Measurements from ENCODE around the gene IRX3. TPM values are rescaled to one million over a fixed set of nuclear protein-coding genes. Genes with fewer than 3 reads are reported as not detected.
"Not testable (repeated sequence)": the region's sequence is repeated elsewhere in the genome, so short reads cannot be mapped to it uniquely, and the experiment has no call there.

IRX3 gene
- total and polyA plus RNA-seq, 8 donors, result 0.58 to 42.4 (median 13.5) TPM; not detected in 1

DNA sequence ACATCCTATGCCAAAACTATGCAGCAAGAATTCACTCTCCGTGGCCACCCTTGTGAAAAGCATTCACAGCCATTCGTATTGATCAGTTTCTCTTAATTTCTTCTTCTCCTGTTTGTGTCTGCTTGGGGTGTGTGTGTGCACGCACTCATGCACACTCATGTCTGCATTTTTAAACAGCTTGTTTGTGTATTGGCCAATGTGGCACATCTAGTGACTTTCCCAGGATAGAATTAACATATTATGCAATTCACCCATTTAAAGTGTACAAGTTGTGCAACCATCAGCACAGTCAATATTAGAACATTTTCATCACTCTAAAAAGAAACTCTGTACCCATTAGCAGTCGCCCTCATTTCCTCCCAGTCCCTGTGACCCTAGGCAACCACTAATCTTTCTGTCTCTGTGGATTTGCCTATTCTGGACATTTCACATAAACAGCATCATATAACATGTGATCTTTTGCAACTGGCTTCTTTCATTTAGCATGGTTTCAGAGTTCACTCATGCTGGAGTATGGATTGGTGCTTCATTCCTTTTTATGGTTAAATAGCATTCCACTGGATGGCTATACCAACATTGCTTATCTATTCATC lies 20.1 kb downstream of the IRX3 start:
- intact Hi-C loops (cut with DNase I; ENCODE audit: low total_unique reads), result no loop called here
- WGBS, 5 donors, result 76 to 80% (median 80%) methylated on average over 4 of the region's 4 CpGs
- no peak overlapping the region for H3K27ac ChIP-seq
- no peaks in the 10 kb centered on the region for H3K36me3 ChIP-seq
- DNase-seq, result no peak
- H3K4me3 ChIP-seq, result no peak overlapping the region
- H3K4me1 ChIP-seq, result no peaks in the 10 kb centered on the region
- TF ChIP-seq POLR2A (IDR thresholded peaks at IDR 0.05) (no peak), POLR2AphosphoS5 (IDR thresholded peaks at IDR 0.05) (peak in 1 of 3 donors; percentile 5), EP300 (IDR thresholded peaks at IDR 0.05) (no peak)
- TF ChIP-seq, protein P1, sequence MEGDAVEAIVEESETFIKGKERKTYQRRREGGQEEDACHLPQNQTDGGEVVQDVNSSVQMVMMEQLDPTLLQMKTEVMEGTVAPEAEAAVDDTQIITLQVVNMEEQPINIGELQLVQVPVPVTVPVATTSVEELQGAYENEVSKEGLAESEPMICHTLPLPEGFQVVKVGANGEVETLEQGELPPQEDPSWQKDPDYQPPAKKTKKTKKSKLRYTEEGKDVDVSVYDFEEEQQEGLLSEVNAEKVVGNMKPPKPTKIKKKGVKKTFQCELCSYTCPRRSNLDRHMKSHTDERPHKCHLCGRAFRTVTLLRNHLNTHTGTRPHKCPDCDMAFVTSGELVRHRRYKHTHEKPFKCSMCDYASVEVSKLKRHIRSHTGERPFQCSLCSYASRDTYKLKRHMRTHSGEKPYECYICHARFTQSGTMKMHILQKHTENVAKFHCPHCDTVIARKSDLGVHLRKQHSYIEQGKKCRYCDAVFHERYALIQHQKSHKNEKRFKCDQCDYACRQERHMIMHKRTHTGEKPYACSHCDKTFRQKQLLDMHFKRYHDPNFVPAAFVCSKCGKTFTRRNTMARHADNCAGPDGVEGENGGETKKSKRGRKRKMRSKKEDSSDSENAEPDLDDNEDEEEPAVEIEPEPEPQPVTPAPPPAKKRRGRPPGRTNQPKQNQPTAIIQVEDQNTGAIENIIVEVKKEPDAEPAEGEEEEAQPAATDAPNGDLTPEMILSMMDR (IDR thresholded peaks at IDR 0.05), result no peak
- H3K27me3 ChIP-seq, result peaks cover 0 to 5% (median 0%) of the 10 kb centered on the region in 3 donors
- peaks cover 0 to 4% (median 0%) of the 10 kb centered on the region in 4 donors for H3K9me3 ChIP-seq

DNA sequence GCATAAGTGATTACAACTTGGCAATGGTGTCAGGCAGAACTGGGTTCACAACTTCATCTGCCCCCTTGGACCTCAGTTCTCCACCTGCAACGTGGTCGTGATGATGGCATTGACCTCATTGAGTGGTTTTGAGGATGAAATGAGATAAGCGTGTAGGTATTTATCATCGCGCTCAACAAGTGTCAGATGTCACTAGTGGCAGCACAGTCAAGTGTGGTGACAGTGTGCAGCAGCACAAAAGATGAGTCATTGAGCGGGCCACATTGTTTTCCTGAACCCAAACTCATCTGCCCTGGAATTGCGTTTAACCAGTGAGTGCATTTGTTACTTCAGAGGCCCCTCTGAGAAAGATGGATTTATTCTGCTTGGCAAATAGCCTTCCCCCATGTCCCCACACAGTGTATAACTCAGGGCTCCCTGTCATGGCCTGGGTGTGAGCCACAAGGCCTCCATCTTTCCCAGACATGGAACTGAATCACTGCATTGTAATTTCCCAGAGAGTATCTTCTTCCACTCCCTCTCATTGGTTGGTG lies 20.9 kb downstream of the IRX3 start:
- H3K27ac ChIP-seq, result no peak overlapping the region
- H3K9me3 ChIP-seq, result peaks cover 0 to 4% (median 0%) of the 10 kb centered on the region in 4 donors
- TF ChIP-seq, protein P1 (IDR thresholded peaks at IDR 0.05), result no peak
- no peak for TF ChIP-seq POLR2A (IDR thresholded peaks at IDR 0.05)
- TF ChIP-seq POLR2AphosphoS5 (IDR thresholded peaks at IDR 0.05), result no peak
- TF ChIP-seq EP300 (IDR thresholded peaks at IDR 0.05), result no peak
- 78 to 88% (median 83%) methylated on average over 7 of the region's 7 CpGs for WGBS, 5 donors
- H3K4me3 ChIP-seq, result no peak overlapping the region
- intact Hi-C loops (cut with DNase I; ENCODE audit: low total_unique reads), result no loop called here
- peaks cover 0 to 5% (median 0%) of the 10 kb centered on the region in 3 donors for H3K27me3 ChIP-seq
- no peaks in the 10 kb centered on the region for H3K36me3 ChIP-seq
- DNase-seq, result no peak
- no peaks in the 10 kb centered on the region for H3K4me1 ChIP-seq

DNA sequence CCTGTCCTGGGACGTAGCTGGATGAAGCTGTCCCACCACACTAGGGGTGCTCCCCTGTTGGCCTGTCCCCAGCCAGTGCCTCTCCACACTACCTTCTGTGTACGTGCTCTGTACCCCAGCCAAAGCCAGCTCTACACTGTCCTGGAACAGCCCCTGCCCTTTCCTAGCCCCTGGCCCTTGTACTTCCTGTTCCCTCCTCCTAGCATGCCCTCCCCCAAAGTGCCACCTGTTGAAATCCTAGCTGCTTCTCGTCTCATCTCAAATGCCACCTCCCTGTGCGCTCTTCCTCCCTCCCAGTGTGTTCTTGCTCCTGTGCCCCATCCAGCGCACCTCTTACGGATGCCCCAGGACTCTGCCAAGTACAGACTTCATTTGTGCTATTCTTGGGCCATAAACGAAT lies 33.5 kb downstream of the IRX3 start:
- intact Hi-C loops (cut with DNase I; ENCODE audit: low total_unique reads), result no loop called here
- 71 to 83% (median 81%) methylated on average over 6 to 7 of the region's 7 CpGs for WGBS, 5 donors
- Histone ChIP-seq H3K9me3 (no peaks in the 10 kb centered on the region), H3K4me1 (no peaks in the 10 kb centered on the region), H3K27ac (no peak overlapping the region), H3K36me3 (no peaks in the 10 kb centered on the region), H3K4me3 (no peak overlapping the region), H3K27me3 (peaks cover 0 to 19% (median 0%) of the 10 kb centered on the region in 3 donors)
- no peak for DNase-seq
- TF ChIP-seq POLR2AphosphoS5 (IDR thresholded peaks at IDR 0.05), result no peak
- TF ChIP-seq, protein P1 (IDR thresholded peaks at IDR 0.05), result no peak
- TF ChIP-seq EP300 (IDR thresholded peaks at IDR 0.05), result no peak
- TF ChIP-seq POLR2A (IDR thresholded peaks at IDR 0.05), result no peak

DNA sequence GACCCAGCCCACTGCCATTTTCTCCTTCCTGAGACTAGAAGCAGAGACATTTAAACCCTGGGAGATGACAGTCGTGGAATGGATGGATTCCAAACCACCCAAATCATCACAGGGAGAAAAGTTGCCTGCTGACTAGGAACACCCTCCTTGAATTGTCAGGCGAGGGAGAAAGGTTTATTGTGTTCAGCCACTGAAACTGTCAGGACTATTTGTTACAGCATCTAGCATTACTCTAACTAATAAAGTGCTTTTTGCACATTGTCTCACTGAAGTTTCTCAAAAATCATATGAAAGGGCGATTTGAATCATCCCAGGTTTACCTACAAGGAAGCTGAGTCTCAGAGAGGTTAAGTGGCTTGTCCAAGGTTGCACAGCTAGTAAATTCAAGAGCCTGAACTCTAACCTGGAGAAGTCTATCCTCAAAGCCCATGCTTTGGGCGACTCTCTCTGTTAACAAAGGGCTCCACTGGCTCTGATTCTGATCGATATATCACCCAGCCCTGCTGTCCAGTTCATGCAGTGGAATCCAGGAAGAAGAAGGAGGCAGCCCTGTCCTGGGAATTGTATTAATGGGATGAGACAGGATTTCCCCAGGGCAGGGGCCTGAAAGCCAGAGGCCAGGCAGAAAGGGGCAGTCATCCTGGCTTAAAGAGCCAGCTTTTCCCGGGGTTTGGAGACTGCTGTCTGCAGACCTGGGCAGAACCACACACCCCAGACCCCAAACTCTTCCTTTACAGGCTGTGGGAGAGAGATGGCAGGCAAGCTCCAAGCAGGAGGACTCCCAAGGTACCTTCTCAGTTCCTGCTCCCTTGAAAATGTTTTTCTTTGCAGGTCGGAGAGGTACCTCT lies 37.5 kb downstream of the IRX3 start:
- Histone ChIP-seq H3K9me3 (no peaks in the 10 kb centered on the region), H3K27me3 (peaks cover 0 to 29% (median 0%) of the 10 kb centered on the region in 3 donors), H3K4me3 (no peak overlapping the region), H3K36me3 (no peaks in the 10 kb centered on the region), H3K27ac (no peak overlapping the region), H3K4me1 (no peaks in the 10 kb centered on the region)
- no peak for DNase-seq
- 57 to 71% (median 70%) methylated on average over 7 of the region's 7 CpGs for WGBS, 5 donors
- TF ChIP-seq, protein P1 (IDR thresholded peaks at IDR 0.05), result no peak
- TF ChIP-seq POLR2A (IDR thresholded peaks at IDR 0.05), result no peak
- no peak for TF ChIP-seq EP300 (IDR thresholded peaks at IDR 0.05)
- TF ChIP-seq POLR2AphosphoS5 (IDR thresholded peaks at IDR 0.05), result no peak
- intact Hi-C loops (cut with DNase I; ENCODE audit: low total_unique reads), result no loop called here

DNA sequence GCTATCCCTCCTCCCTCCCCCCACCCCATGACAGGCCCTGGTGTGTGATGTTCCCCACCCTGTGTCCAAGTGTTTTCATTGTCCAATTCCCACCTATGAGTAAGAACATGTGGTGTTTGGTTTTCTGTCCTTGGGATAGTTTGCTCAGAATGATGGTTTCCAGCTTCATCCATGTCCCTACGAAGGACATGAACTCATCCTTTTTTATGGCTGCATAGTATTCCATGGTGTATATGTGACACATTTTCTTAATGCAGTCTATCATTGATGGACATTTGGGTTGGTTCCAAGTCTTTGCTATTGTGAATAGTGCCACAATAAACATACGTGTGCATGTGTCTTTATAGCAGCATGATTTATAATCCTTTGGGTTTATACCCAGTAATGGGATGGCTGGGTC lies 38.9 kb downstream of the IRX3 start:
- 90 to 100% (median 94%) methylated on average over 1 to 2 of the region's 2 CpGs for WGBS, 5 donors
- H3K4me1 ChIP-seq; DNase-seq; intact Hi-C loops (cut with DNase I; ENCODE audit: low total_unique reads); H3K27ac ChIP-seq; H3K4me3 ChIP-seq; H3K9me3 ChIP-seq; H3K36me3 ChIP-seq: not testable (repeated sequence)
- H3K27me3 ChIP-seq, result peaks cover 0 to 28% (median 0%) of the 10 kb centered on the region in 3 donors

Measured in stomach (tissue), 9 donors.